ENCODE results near the gene GDF11. TPM values are rescaled to one million over a fixed set of nuclear protein-coding genes. Genes with fewer than 3 reads are reported as not detected.
"Not testable (repeated sequence)": the region's sequence is repeated elsewhere in the genome, so short reads cannot be mapped to it uniquely, and the experiment has no call there.

Gene GDF11
- total RNA-seq, 1 experiment from 2014 or later: 6.7 TPM

- CTCF ChIA-PET: no interaction called here
- Mint-ChIP-seq H3K27me3 (ENCODE audit: unreplicated experiment) (no peaks in the 10 kb centered on the region), H3K27ac (ENCODE audit: unreplicated experiment) (no peak overlapping the region), H3K36me3 (ENCODE audit: insufficient read depth, unreplicated experiment) (peaks cover 48% of the 10 kb centered on the region), H3K4me1 (ENCODE audit: low read depth, unreplicated experiment) (no peaks in the 10 kb centered on the region), H3K9me3 (ENCODE audit: low read depth, unreplicated experiment) (no peaks in the 10 kb centered on the region), H3K4me3 (ENCODE audit: low read depth, unreplicated experiment) (no peak overlapping the region)
- no peak for TF ChIP-seq CTCF (IDR thresholded peaks at IDR 0.05; ENCODE audit: unreplicated experiment)
- intact Hi-C loops (cut with micrococcal nuclease; ENCODE audit: unreplicated experiment): no loop called here
- DNase-seq: no peak
- BruUV-seq (replicated peaks): no TSS peak
Measured at GRCh38 chr12:55757701-55758100, 14.8 kb downstream of the GDF11 start.

- CTCF ChIA-PET: interaction anchor here (0.7 kb wide), 2 partner anchors 10 to 1486 kb away, joined by 4 to 7 read pairs; no protein-coding TSS in a partner anchor
- H3K36me3 Mint-ChIP-seq (ENCODE audit: insufficient read depth, unreplicated experiment): peaks cover 40% of the 10 kb centered on the region
- H3K27ac Mint-ChIP-seq (ENCODE audit: unreplicated experiment); H3K27me3 Mint-ChIP-seq (ENCODE audit: unreplicated experiment); DNase-seq; H3K4me1 Mint-ChIP-seq (ENCODE audit: low read depth, unreplicated experiment); intact Hi-C loops (cut with micrococcal nuclease; ENCODE audit: unreplicated experiment); BruUV-seq (replicated peaks); H3K9me3 Mint-ChIP-seq (ENCODE audit: low read depth, unreplicated experiment); H3K4me3 Mint-ChIP-seq (ENCODE audit: low read depth, unreplicated experiment): not testable (repeated sequence)
Measured at GRCh38 chr12:55758575-55758974, 15.7 kb downstream of the GDF11 start.

- TF ChIP-seq CTCF (IDR thresholded peaks at IDR 0.05; ENCODE audit: unreplicated experiment): no peak
- Mint-ChIP-seq H3K4me1 (ENCODE audit: low read depth, unreplicated experiment) (no peaks in the 10 kb centered on the region), H3K4me3 (ENCODE audit: low read depth, unreplicated experiment) (no peak overlapping the region), H3K27ac (ENCODE audit: unreplicated experiment) (no peak overlapping the region), H3K36me3 (ENCODE audit: insufficient read depth, unreplicated experiment) (peaks cover 33% of the 10 kb centered on the region), H3K27me3 (ENCODE audit: unreplicated experiment) (no peaks in the 10 kb centered on the region), H3K9me3 (ENCODE audit: low read depth, unreplicated experiment) (no peaks in the 10 kb centered on the region)
- CTCF ChIA-PET: no interaction called here
- intact Hi-C loops (cut with micrococcal nuclease; ENCODE audit: unreplicated experiment): no loop called here
- no TSS peak for BruUV-seq (replicated peaks)
- no peak for DNase-seq
Measured at GRCh38 chr12:55760663-55761062, 17.7 kb downstream of the GDF11 start.

- DNase-seq: no peak
- peaks cover 33% of the 10 kb centered on the region for H3K36me3 Mint-ChIP-seq (ENCODE audit: insufficient read depth, unreplicated experiment)
- CTCF ChIA-PET: no interaction called here
- no TSS peak for BruUV-seq (replicated peaks)
- H3K9me3 Mint-ChIP-seq (ENCODE audit: low read depth, unreplicated experiment): no peaks in the 10 kb centered on the region
- intact Hi-C loops (cut with micrococcal nuclease; ENCODE audit: unreplicated experiment): no loop called here
- H3K27me3 Mint-ChIP-seq (ENCODE audit: unreplicated experiment): no peaks in the 10 kb centered on the region
- H3K4me3 Mint-ChIP-seq (ENCODE audit: low read depth, unreplicated experiment): no peak overlapping the region
- H3K4me1 Mint-ChIP-seq (ENCODE audit: low read depth, unreplicated experiment): no peaks in the 10 kb centered on the region
- no peak overlapping the region for H3K27ac Mint-ChIP-seq (ENCODE audit: unreplicated experiment)
- no peak for TF ChIP-seq CTCF (IDR thresholded peaks at IDR 0.05; ENCODE audit: unreplicated experiment)
Measured at GRCh38 chr12:55762646-55763045, 19.7 kb downstream of the GDF11 start.

GRCh38 chr12:55765736-55766290, 22.9 kb downstream of the GDF11 start:
- Mint-ChIP-seq H3K27ac (ENCODE audit: unreplicated experiment) (no peak overlapping the region), H3K36me3 (ENCODE audit: insufficient read depth, unreplicated experiment) (peaks cover 26% of the 10 kb centered on the region), H3K4me1 (ENCODE audit: low read depth, unreplicated experiment) (no peaks in the 10 kb centered on the region), H3K9me3 (ENCODE audit: low read depth, unreplicated experiment) (no peaks in the 10 kb centered on the region), H3K4me3 (ENCODE audit: low read depth, unreplicated experiment) (no peak overlapping the region), H3K27me3 (ENCODE audit: unreplicated experiment) (no peaks in the 10 kb centered on the region)
- intact Hi-C loops (cut with micrococcal nuclease; ENCODE audit: unreplicated experiment): no loop called here
- no TSS peak for BruUV-seq (replicated peaks)
- TF ChIP-seq CTCF (IDR thresholded peaks at IDR 0.05; ENCODE audit: unreplicated experiment): no peak
- DNase-seq: no peak
- CTCF ChIA-PET: no interaction called here
